Ovary (tissue), 3 donors: ENCODE results near the gene PDIA6.

Experiments used
- POLR2A ChIP-seq: fragments of 450-650 bp; IDR thresholded peaks from one replicate; pipeline ENCODE4 v1.6.1; 2017; ENCODE audit warnings: antibody characterized with exemption, mild to moderate bottlenecking, moderate library complexity
- TF ChIP-seq, protein P1 (sequence below), 3 donors: fragments of 450-650 bp in 2 of 3; fragments of 200-600 bp in 1 of 3; IDR thresholded peaks; one replicate each; pipeline versions ENCODE4 v1.5.1 to v1.8.0; 2016 to 2022; ENCODE audit warnings: antibody characterized with exemption in 3 of 3, mild to moderate bottlenecking in 1 of 3
- donor health status: DM: no; HTN: no; CAD: no.

DNA sequence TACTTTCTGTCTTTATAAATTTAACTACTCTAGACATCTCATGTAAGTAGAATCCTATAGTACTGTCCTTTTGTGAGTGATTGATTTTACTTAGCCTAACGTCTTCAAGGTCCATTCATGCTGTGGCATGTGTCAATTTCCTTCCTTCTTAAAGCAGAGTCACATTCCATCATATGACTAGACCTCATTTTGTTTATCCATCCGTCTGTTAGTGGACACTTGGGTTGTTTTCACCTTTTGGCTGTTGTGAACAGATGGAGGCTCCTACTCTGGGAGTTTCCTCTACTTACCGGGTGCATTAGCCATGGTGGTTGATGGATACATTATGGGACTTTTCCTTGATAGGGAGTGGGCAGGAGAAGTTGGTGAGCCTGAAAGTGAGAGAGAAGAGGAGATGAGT lies 6.4 kb upstream of the PDIA6 start:
- no peak for TF ChIP-seq POLR2A
- TF ChIP-seq, protein P1, sequence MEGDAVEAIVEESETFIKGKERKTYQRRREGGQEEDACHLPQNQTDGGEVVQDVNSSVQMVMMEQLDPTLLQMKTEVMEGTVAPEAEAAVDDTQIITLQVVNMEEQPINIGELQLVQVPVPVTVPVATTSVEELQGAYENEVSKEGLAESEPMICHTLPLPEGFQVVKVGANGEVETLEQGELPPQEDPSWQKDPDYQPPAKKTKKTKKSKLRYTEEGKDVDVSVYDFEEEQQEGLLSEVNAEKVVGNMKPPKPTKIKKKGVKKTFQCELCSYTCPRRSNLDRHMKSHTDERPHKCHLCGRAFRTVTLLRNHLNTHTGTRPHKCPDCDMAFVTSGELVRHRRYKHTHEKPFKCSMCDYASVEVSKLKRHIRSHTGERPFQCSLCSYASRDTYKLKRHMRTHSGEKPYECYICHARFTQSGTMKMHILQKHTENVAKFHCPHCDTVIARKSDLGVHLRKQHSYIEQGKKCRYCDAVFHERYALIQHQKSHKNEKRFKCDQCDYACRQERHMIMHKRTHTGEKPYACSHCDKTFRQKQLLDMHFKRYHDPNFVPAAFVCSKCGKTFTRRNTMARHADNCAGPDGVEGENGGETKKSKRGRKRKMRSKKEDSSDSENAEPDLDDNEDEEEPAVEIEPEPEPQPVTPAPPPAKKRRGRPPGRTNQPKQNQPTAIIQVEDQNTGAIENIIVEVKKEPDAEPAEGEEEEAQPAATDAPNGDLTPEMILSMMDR (IDR thresholded peaks at IDR 0.05) = no peak
